GM06990 (cell line): ENCODE data around the gene MPPED2.

Source experiments
- DNase-seq: peaks from one replicate; pipeline ENCODE4 v3.0.0-alpha.2; 2011; ENCODE audit not compliant: insufficient read length; ENCODE audit errors: extremely low read depth
- H3K27me3 ChIP-seq: replicated peaks from 2 replicates; pipeline ENCODE4 v1.6.0; 2011; ENCODE audit warnings: low read length; ENCODE audit not compliant: control insufficient read depth, insufficient read depth
- H3K36me3 ChIP-seq: 2 replicates; pipeline ENCODE4 v1.5.1; 2011; ENCODE audit warnings: low read length; ENCODE audit not compliant: control insufficient read depth, insufficient read depth
- H3K4me3 ChIP-seq: replicated peaks from 2 replicates; pipeline ENCODE4 v1.5.1; 2011; ENCODE audit warnings: low read depth, mild to moderate bottlenecking, control low read depth, low read length
- CTCF ChIP-seq: IDR thresholded peaks from 2 replicates; pipeline ENCODE4 v1.5.1; 2011; ENCODE audit warnings: low read length, control low read depth, mild to moderate bottlenecking, inconsistent platforms; ENCODE audit not compliant: insufficient read depth, poor library complexity, severe bottlenecking

Gene MPPED2

GRCh38 chr11:30509364-30509763, 76.8 kb downstream of the MPPED2 start:
- Histone ChIP-seq H3K4me3 (no peak overlapping the region), H3K36me3 (no peaks in the 10 kb centered on the region), H3K27me3 (no peaks in the 10 kb centered on the region)
- no peak for DNase-seq
- TF ChIP-seq CTCF: no peak

- no peak for TF ChIP-seq CTCF
- Histone ChIP-seq H3K4me3 (no peak overlapping the region), H3K36me3 (no peaks in the 10 kb centered on the region), H3K27me3 (no peaks in the 10 kb centered on the region)
- no peak for DNase-seq
These were observed 77.6 kb downstream of the MPPED2 start for GRCh38 chr11:30508594-30508993.

GRCh38 chr11:30505603-30506002, 80.5 kb downstream of the MPPED2 start:
- H3K4me3 ChIP-seq: no peak overlapping the region
- DNase-seq: no peak
- H3K36me3 ChIP-seq: no peaks in the 10 kb centered on the region
- H3K27me3 ChIP-seq: no peaks in the 10 kb centered on the region
- TF ChIP-seq CTCF: no peak

GRCh38 chr11:30504468-30504867, 81.7 kb downstream of the MPPED2 start:
- Histone ChIP-seq H3K36me3 (no peaks in the 10 kb centered on the region), H3K4me3 (no peak overlapping the region), H3K27me3 (no peaks in the 10 kb centered on the region)
- TF ChIP-seq CTCF: no peak
- DNase-seq: no peak

GRCh38 chr11:30503156-30503555, 83.0 kb downstream of the MPPED2 start:
- Histone ChIP-seq H3K27me3 (no peaks in the 10 kb centered on the region), H3K4me3 (no peak overlapping the region), H3K36me3 (no peaks in the 10 kb centered on the region)
- no peak for TF ChIP-seq CTCF
- DNase-seq: no peak

GRCh38 chr11:30502305-30502704, 83.8 kb downstream of the MPPED2 start:
- DNase-seq: no peak
- Histone ChIP-seq H3K36me3 (no peaks in the 10 kb centered on the region), H3K4me3 (no peak overlapping the region), H3K27me3 (no peaks in the 10 kb centered on the region)
- no peak for TF ChIP-seq CTCF
